DMS 273 (cell line): ENCODE measurements around the gene CIT.
A peak's percentile ranks its signal among the peaks of the same experiment; 100 is the strongest.
"Not testable (repeated sequence)": the region's sequence is repeated elsewhere in the genome, so short reads cannot be mapped to it uniquely, and the experiment has no call there.

Experiments used
- DNase-seq: peaks from one replicate; lab custom pipeline; 2025; ENCODE audit not compliant: unreplicated experiment; lab: John Stamatoyannopoulos, UW

CIT gene

DNA sequence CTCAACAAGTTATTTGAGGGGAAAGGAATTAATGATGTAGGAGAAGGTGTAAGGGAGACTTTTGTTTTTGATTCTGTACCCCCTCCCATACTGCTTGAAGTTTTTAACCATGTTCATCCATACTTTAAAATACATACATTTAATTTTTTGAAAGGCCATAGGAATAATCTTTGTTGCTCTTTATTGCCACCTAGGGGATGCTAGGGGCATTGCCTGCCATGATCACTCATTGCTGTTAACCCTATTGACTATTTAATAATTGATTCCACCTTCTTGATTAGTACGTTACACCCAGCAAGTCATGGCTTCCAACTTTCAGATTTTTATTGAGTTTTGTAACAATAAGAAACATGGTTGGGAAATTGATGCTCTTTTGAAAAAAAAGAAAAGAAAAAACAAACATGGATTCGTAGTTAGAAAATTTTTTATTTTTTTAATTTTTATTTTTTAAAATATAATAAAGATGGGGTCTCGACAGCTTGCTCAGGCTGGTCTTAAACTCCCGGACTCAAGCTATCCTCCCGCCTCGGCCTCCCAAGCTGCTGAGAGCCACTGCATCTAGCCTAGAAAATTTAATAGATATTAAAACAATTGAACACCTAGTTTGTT is 217.7 kb downstream of the CIT start:
- DNase-seq, result peak; percentile 51

DNA sequence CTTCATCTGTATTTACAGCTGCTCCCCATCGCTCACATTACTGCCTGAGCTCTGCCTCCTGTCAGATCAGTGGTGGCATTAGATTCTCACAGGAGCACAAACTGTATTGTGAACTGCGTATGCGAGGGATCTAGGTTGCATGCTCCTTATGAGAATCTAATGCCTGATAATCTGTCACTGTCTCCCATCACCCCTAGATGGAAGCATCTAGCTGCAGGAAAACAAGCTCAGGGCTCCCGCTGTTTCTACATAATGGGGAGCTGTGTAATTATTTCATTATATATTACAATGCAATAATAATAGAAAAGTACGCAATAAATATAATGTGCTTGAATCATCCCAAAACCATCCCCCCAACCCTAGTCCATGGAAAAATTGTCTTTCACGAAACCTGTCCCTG is 219.0 kb downstream of the CIT start:
- not testable (repeated sequence) for DNase-seq

DNA sequence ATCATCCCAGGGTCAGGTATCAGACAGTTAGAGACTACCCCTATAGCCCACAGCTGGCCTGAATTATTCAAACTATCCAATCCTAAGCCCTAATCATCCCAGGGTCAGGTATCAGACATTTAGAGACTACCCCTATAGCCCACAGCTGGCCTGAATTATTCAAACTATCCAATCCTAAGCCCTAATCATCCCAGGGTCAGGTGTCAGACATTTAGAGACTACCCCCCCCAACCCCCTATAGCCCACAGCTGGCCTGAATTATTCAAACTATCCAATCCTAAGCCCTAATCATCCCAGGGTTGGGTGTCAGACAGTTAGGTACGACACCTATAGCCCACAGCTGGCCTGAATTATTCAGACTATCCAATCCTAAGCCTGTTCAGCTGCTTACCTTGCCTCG is 220.1 kb downstream of the CIT start:
- DNase-seq, result not testable (repeated sequence)

DNA sequence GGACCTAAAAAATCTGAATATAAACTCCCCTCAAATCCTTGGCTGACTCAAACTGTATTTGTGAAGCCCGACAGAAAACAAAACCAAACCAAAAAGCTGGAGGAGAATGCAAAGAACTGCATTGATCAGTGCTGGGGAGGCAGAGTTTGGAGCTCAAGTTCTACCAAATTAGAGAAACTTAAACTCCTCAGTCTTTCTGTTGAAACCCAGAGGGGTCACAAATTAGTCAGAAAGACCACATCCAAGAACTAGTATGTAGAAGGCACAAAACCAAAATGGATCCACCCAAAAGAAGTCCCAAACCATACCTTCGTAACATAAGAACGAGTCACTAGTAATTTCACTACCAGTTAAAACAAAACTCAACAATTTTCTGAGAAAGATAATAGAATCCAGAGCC is 224.5 kb downstream of the CIT start:
- no peak for DNase-seq

DNA sequence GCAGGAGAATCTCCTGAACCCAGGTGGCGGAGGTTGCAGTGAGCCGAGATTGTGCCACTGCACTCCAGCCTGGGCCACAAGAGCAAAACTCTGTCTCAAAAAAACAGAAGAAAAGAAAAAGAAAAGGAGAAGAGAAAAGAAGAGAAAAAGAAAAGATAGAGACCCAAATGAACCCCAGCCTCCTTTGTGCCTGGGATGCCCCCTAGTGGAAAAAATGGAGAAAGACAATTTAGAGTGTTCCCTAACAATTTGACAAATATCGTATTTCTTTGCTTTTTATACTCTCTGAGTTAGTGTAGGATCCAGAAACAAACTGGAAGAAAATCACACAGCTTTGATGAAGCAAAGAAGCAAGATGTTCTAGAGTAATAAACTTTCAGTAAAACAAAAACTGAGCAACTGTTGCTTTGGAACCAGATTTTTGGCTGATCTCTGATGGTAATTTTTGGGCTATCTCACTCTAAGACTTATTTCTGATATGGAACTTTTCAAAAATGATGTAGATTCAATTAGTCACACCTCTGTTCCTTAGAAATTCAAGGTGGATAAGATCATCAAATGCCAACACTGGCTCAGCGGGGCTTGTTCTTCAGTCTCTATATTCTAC is 227.8 kb downstream of the CIT start:
- DNase-seq, result peak; percentile 29

DNA sequence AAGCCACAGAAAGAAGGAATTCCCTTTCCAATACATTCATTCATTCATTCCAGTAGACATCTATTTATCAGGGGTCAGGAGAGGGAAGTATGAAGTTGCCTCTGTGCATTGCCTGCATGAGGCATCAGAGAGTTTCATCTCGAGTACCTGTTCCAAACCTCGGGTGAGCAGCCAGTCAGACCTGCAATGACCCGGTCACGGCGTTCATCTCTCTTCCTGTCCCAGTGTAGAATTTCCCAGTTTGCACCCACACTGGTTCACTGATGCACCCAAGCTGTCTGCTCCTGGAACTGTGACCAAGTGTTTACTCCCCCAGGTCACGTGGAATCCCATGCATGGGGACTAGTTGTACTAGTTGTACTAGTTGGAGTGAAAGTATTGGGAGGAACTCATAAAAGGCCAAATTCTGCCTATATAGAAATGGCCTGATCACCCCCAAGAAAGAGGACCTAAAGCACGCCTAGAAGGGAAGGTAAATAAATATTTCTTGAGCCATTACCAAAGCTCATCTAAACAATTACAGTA is 231.5 kb downstream of the CIT start:
- DNase-seq, result no peak

DNA sequence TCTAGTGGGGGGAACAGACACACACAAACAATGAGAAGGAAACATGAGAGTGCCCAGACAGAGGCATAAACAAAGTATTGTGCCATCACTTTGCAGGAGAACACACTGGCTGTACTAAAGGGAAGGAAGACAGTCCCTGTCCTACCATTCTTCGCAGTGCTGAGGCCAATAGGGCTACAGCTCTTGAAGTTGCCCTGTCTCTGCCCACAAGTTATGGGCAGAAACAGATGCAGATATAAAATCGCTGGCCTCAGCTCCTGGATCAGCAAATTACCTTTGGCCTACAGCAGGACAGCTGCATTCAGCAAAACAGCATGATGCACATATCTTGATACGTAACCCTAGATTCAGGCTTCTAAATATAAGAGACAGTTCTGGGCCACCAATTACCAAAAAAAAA is 232.2 kb downstream of the CIT start:
- DNase-seq, result no peak

DNA sequence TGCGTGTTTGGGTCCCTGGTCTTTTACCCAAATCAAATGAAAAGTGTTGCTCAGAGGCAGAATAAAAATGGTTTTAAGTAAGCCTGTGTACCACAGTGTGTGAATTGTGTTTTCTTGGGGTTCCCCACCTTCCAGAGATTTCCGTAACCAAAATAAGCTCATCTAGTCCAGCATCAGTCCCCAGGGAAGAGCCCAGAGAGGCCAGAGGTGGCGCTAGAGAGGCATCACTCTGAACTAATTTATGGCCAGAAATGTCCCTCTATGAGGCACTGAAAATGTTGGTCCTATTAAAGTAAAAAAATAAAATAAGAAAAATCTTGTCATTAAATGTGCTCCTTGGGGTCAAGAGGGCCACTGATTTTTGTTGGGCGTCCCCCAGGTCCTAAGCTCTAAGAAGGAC is 234.1 kb downstream of the CIT start:
- peak; percentile 5 for DNase-seq
